ENCODE results near the gene FUOM. TPM values are rescaled to one million over a fixed set of nuclear protein-coding genes. Genes with fewer than 3 reads are reported as not detected.

The FUOM gene
- total and polyA plus RNA-seq, 2 of the 8 experiments (the other 6 are each of a cell fraction or from before 2014, with no cell fraction given): 22.0 to 30.4 TPM

DNA sequence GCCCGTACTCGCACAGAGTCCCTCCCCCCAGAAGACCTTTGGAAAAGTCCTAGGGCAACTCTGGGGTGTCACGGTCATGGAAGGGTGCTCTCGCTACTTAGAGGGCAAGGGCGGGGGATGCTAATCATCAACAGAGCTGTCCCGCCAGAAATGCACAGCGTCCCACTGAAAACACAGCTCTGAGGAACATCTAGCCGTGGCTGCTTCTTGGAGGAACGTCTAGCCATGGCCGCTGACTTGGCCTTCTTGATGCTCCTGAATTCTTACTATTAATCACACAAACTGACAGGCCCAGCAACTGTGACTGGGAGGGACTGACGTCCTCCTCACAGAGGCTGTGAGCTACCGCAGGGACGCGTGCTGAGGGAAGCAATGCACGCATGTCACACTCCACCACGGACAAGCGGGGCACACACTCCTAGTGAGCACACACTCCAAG is 50.9 kb downstream of the FUOM start:
- Histone ChIP-seq H3K4me3 (ENCODE audit: extremely low read depth in 1 of 4, insufficient read depth in 2 of 4, low read depth in 3 of 4, low read length in 4 of 4) (peak overlapping the region in 1 of 4 experiments; percentile 84; a peak in 1 of 8 replicates), H4K20me1 (replicated peaks in 1 of 2; ENCODE audit: control insufficient read depth in 1 of 2, insufficient read depth in 2 of 2, low read length in 2 of 2) (peaks cover 6 to 20% of the 10 kb centered on the region in 2 experiments)

More for the DNA sequence above, 50.9 kb downstream of the FUOM start:
- ChIA-PET POLR2A (ENCODE audit: partially characterized antibody) (interaction anchor here (1.1 to 1.4 kb wide), 5 partner anchors 12 to 89 kb away, joined by 3 to 4 read pairs (median 3); partner anchors contain the start of gene FUOM), CTCF (ENCODE audit: partially characterized antibody) (interaction anchor here (0.6 to 3.0 kb wide), 20 partner anchors 10 to 697 kb away, joined by 3 to 24 read pairs (median 3); partner anchors contain the start of gene VENTX)
- TF ChIP-seq RXRA (IDR thresholded peaks at IDR 0.05; ENCODE audit: insufficient read depth, low read depth, low read length): no peak
- TF ChIP-seq KDM1A (IDR thresholded peaks at IDR 0.05; ENCODE audit: borderline replicate concordance, low read length): no peak
- no peak for TF ChIP-seq CBX8 (IDR thresholded peaks at IDR 0.05; ENCODE audit: borderline replicate concordance, low read depth, low read length)
- TF ChIP-seq EP300 (IDR thresholded peaks at IDR 0.05; ENCODE audit: borderline replicate concordance in 1 of 2, low read depth in 2 of 2, low read length in 2 of 2): no peak
- TF ChIP-seq ATF3 (IDR thresholded peaks at IDR 0.05; ENCODE audit: insufficient read depth, low read depth, low read length): no peak
- TF ChIP-seq SUZ12 (IDR thresholded peaks at IDR 0.05; ENCODE audit: low read length): no peak
- no peak for TF ChIP-seq CHD1 (IDR thresholded peaks at IDR 0.05; ENCODE audit: low read depth, low read length)
- TF ChIP-seq SIRT6 (IDR thresholded peaks at IDR 0.05; ENCODE audit: low read length): no peak
- TF ChIP-seq CREB1 (IDR thresholded peaks at IDR 0.05): no peak
- TF ChIP-seq ZNF274 (IDR thresholded peaks at IDR 0.05; ENCODE audit: borderline replicate concordance, extremely low read depth, low read length): no peak
- TF ChIP-seq JUND (IDR thresholded peaks at IDR 0.05; ENCODE audit: low read length): no peak
- TF ChIP-seq TCF12 (IDR thresholded peaks at IDR 0.05; ENCODE audit: low read depth, low read length): no peak
- no peak overlapping the region for H3K14ac ChIP-seq (ENCODE audit: insufficient read length)
- peak overlapping the region in 1 of 4 experiments; percentile 43; a peak in 1 of 7 replicates for H3K9ac ChIP-seq (replicated peaks in 1 of 4; ENCODE audit: extremely low read depth in 1 of 4, low read depth in 3 of 4, low read length in 3 of 4)
- peaks cover 3 to 44% of the 10 kb centered on the region in 2 experiments; a peak in 3 of 4 replicates for H3K79me2 ChIP-seq (ENCODE audit: control insufficient read depth in 1 of 2, insufficient read depth in 2 of 2, low read length in 2 of 2)
- no peaks in the 10 kb centered on the region for H3K27me3 ChIP-seq (replicated peaks in 1 of 4; ENCODE audit: control insufficient read depth in 3 of 4, extremely low read depth in 1 of 4, insufficient read depth in 3 of 4, low read length in 3 of 4)
- no peak overlapping the region for H2AK5ac ChIP-seq (ENCODE audit: low read depth, low read length)
- H3K4me2 ChIP-seq (ENCODE audit: insufficient read depth in 1 of 2, low read depth in 2 of 2, low read length in 2 of 2): peak overlapping the region; percentile 85 to 88; a peak in 1 of 4 replicates
- no peak overlapping the region for H2BK120ac ChIP-seq (replicated peaks; ENCODE audit: low read depth, low read length)
- no peak overlapping the region for H4K8ac ChIP-seq (ENCODE audit: extremely low read depth, insufficient read depth, low read length)
- no peak overlapping the region for H2AFZ ChIP-seq (ENCODE audit: low read length)
- WGBS, 2 experiments (ENCODE audit: extremely low coverage in 1 of 2, insufficient coverage in 1 of 2, insufficient read length in 1 of 2, insufficient replicate concordance in 2 of 2, low coverage in 1 of 2, low lambda C conversion rate in 2 of 2, missing lambda C conversion rate in 1 of 2): 94% methylated on average over 17 of the region's 17 CpGs; no CpG with 5 or more reads in 1 of the 2 experiments
- peak overlapping the region; percentile 17 for H4K91ac ChIP-seq (replicated peaks; ENCODE audit: insufficient read length, low read length)
- no peak overlapping the region for H3K4ac ChIP-seq (replicated peaks; ENCODE audit: insufficient read length, low read depth, low read length)
- peaks cover 9% of the 10 kb centered on the region; the same call in 1 of the 2 replicates for H3K23me2 ChIP-seq (ENCODE audit: low read depth, low read length)
- no peak for DNase-seq (ENCODE audit: low read depth in 1 of 2, low spot score in 2 of 2)
- FAIRE-seq: no peak
- H2BK20ac ChIP-seq (ENCODE audit: low read length): no peak overlapping the region
- no peak overlapping the region for H3K56ac ChIP-seq (replicated peaks; ENCODE audit: insufficient read length, low read depth, low read length)
- H3K4me1 ChIP-seq (replicated peaks in 1 of 4; ENCODE audit: control insufficient read depth in 3 of 4, insufficient read depth in 4 of 4, low read length in 3 of 4): peaks cover 0 to 6% (median 4%) of the 10 kb centered on the region in 4 experiments; a peak in 4 of 7 replicates
- no peak overlapping the region for H3K18ac ChIP-seq (ENCODE audit: extremely low read depth, low read length)
- H2BK15ac ChIP-seq (ENCODE audit: low read length): no peak overlapping the region
- H3K79me1 ChIP-seq (ENCODE audit: low read depth, low read length): peaks cover 30% of the 10 kb centered on the region
- no peak overlapping the region for H4K5ac ChIP-seq (ENCODE audit: insufficient read length, low read depth, low read length)
- no peak overlapping the region for H3K27ac ChIP-seq (ENCODE audit: low read depth, low read length)
- H3K9me3 ChIP-seq (ENCODE audit: insufficient read depth in 2 of 2, low read depth in 1 of 2, low read length in 1 of 2): no peaks in the 10 kb centered on the region
- H3K23ac ChIP-seq (ENCODE audit: insufficient read length): no peak overlapping the region
- peaks cover 3 to 20% (median 6%) of the 10 kb centered on the region in 4 experiments; a peak in 7 of 8 replicates for H3K36me3 ChIP-seq (ENCODE audit: control insufficient read depth in 2 of 4, insufficient read depth in 4 of 4, low read length in 3 of 4)
- H2BK5ac ChIP-seq (ENCODE audit: low read depth, low read length): no peak overlapping the region
- no peak overlapping the region for H2BK12ac ChIP-seq (ENCODE audit: low read depth, low read length)
